GM19463 (cell line): Measurements from ENCODE around the gene MUTYH.
A peak's percentile ranks its signal among the peaks of the same experiment; 100 is the strongest.
"Not testable (repeated sequence)": the region's sequence is repeated elsewhere in the genome, so short reads cannot be mapped to it uniquely, and the experiment has no call there.

Source experiments
- ATAC-seq: cut with Tn5 transposase; IDR thresholded peaks from one replicate; pipeline ENCODE4 v1.9.1; 2021; ENCODE audit warnings: mild to moderate bottlenecking, moderate library complexity; ENCODE audit not compliant: unreplicated experiment

The MUTYH gene

GRCh38 chr1:45339789-45340558 is at the start of gene MUTYH, which contains the start of gene TOE1:
TSS of gene MUTYH (minus strand) at chr1:45340440. CDS start at chr1:45334505, 5,935 bp downstream.
TSS of gene TOE1 (plus strand) at chr1:45340170. CDS start at chr1:45340253, 83 bp downstream.
- peak; percentile 86 for ATAC-seq

GRCh38 chr1:45386219-45386618 is 46.0 kb upstream of the MUTYH start:
- no peak for ATAC-seq

- no peak for ATAC-seq
Observed at GRCh38 chr1:45385302-45385701, 45.1 kb upstream of the MUTYH start.

GRCh38 chr1:45384213-45384612 is 44.0 kb upstream of the MUTYH start:
- ATAC-seq = not testable (repeated sequence)

- ATAC-seq = no peak
Observed at GRCh38 chr1:45383191-45383590, 43.0 kb upstream of the MUTYH start.

- ATAC-seq = no peak
Observed at GRCh38 chr1:45381243-45381642, 41.0 kb upstream of the MUTYH start.

- ATAC-seq = no peak
Observed at GRCh38 chr1:45380730-45381129, 40.5 kb upstream of the MUTYH start.

GRCh38 chr1:45380125-45380524 is 39.9 kb upstream of the MUTYH start:
- no peak for ATAC-seq

- ATAC-seq = no peak
Observed at GRCh38 chr1:45379524-45379923, 39.3 kb upstream of the MUTYH start.

GRCh38 chr1:45378184-45378583 is 37.9 kb upstream of the MUTYH start:
- no peak for ATAC-seq

- ATAC-seq = no peak
Observed at GRCh38 chr1:45375104-45376090, 35.2 kb upstream of the MUTYH start.

GRCh38 chr1:45373573-45373972 is 33.3 kb upstream of the MUTYH start:
- no peak for ATAC-seq

- peak; percentile 76 for ATAC-seq
Observed at GRCh38 chr1:45370575-45370974, 30.3 kb upstream of the MUTYH start.

GRCh38 chr1:45365051-45365450 is 24.8 kb upstream of the MUTYH start:
- peak; percentile 80 for ATAC-seq

GRCh38 chr1:45364294-45364693 is 24.1 kb upstream of the MUTYH start:
- ATAC-seq = no peak

GRCh38 chr1:45360981-45361380 is 20.7 kb upstream of the MUTYH start:
- not testable (repeated sequence) for ATAC-seq

GRCh38 chr1:45359882-45360513 is 19.8 kb upstream of the MUTYH start:
- ATAC-seq = no peak

- no peak for ATAC-seq
Observed at GRCh38 chr1:45356186-45356585, 15.9 kb upstream of the MUTYH start.

GRCh38 chr1:45355683-45356082 is 15.4 kb upstream of the MUTYH start:
- ATAC-seq = no peak

GRCh38 chr1:45354838-45355237 is 14.6 kb upstream of the MUTYH start:
- ATAC-seq = no peak

GRCh38 chr1:45353685-45354084 is 13.4 kb upstream of the MUTYH start:
- no peak for ATAC-seq
